Tibial nerve (tissue), 4 donors: ENCODE results near the gene RAB15.

Experiments
- EP300 ChIP-seq, 2 donors: sonication (generic); formaldehyde crosslinking; IDR thresholded peaks; one replicate each; pipeline ENCODE4 v1.6.1; 2017; ENCODE audit warnings: antibody characterized with exemption in 2 of 2, mild to moderate bottlenecking in 1 of 2
- POLR2A ChIP-seq, 2 donors: fragments of 450-650 bp; IDR thresholded peaks; one replicate each; pipeline ENCODE4 v1.6.1; 2017; ENCODE audit warnings: antibody characterized with exemption in 2 of 2, mild to moderate bottlenecking in 2 of 2, moderate library complexity in 2 of 2
- TF ChIP-seq, protein P1 (sequence below), 5 experiments: fragments of 200-600 bp in 3 of 5; fragments of 450-650 bp in 2 of 5; sonication (generic) in 3 of 5; IDR thresholded peaks; one replicate each; pipeline ENCODE4 v1.5.1; 2016 to 2019; ENCODE audit warnings: antibody characterized with exemption in 5 of 5, mild to moderate bottlenecking in 3 of 5, moderate library complexity in 2 of 5

DNA sequence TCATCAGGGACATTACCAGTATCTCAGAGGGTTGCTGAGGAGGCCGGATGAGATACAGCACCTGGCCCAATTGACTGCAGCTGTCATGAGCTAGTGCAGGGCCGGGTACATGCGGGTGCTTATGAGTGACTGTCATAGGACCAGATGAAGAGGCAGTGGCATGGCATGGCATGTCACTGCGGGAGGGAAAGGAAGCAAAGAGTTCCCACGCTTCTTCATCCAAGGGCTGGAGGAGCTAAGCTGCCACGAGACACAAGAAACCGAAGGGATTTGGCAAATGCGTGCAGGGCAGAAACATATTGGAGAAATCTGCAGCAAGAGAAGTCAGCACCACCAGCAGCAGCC lies 18.9 kb downstream of the RAB15 start:
- TF ChIP-seq, protein P1, sequence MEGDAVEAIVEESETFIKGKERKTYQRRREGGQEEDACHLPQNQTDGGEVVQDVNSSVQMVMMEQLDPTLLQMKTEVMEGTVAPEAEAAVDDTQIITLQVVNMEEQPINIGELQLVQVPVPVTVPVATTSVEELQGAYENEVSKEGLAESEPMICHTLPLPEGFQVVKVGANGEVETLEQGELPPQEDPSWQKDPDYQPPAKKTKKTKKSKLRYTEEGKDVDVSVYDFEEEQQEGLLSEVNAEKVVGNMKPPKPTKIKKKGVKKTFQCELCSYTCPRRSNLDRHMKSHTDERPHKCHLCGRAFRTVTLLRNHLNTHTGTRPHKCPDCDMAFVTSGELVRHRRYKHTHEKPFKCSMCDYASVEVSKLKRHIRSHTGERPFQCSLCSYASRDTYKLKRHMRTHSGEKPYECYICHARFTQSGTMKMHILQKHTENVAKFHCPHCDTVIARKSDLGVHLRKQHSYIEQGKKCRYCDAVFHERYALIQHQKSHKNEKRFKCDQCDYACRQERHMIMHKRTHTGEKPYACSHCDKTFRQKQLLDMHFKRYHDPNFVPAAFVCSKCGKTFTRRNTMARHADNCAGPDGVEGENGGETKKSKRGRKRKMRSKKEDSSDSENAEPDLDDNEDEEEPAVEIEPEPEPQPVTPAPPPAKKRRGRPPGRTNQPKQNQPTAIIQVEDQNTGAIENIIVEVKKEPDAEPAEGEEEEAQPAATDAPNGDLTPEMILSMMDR (IDR thresholded peaks at IDR 0.05), result no peak
- no peak for TF ChIP-seq POLR2A (IDR thresholded peaks at IDR 0.05)
- no peak for TF ChIP-seq EP300 (IDR thresholded peaks at IDR 0.05)
